GM12874 (cell line): Measurements from ENCODE around the gene DDX24.

Source experiments
- TF ChIP-seq, protein P1 (sequence below): IDR thresholded peaks from 2 replicates; pipeline ENCODE4 v1.5.1; 2011; ENCODE audit warnings: low read depth, mild to moderate bottlenecking, control low read depth, low read length, moderate library complexity; ENCODE audit not compliant: insufficient read depth

Gene DDX24

DNA sequence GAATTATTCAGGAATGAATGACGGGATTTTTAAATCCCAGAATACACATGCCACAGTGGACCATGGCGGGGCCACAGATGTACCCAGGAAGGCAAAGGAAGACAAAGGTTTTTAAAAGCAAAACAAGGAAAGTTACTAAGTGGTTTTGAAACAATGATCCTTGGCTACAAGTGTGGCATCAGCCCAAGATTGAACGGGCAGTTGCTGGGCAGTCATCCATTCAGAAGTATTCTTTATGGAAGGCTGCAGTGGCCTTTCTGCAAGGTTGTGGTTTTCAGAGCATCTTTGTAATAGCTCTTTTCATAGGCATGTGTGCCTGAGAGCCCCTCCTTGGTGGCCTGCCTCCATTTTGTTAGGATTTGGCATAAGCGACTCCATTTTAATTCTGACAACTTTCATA, 16.1 kb upstream of the DDX24 start:
- TF ChIP-seq, protein P1, sequence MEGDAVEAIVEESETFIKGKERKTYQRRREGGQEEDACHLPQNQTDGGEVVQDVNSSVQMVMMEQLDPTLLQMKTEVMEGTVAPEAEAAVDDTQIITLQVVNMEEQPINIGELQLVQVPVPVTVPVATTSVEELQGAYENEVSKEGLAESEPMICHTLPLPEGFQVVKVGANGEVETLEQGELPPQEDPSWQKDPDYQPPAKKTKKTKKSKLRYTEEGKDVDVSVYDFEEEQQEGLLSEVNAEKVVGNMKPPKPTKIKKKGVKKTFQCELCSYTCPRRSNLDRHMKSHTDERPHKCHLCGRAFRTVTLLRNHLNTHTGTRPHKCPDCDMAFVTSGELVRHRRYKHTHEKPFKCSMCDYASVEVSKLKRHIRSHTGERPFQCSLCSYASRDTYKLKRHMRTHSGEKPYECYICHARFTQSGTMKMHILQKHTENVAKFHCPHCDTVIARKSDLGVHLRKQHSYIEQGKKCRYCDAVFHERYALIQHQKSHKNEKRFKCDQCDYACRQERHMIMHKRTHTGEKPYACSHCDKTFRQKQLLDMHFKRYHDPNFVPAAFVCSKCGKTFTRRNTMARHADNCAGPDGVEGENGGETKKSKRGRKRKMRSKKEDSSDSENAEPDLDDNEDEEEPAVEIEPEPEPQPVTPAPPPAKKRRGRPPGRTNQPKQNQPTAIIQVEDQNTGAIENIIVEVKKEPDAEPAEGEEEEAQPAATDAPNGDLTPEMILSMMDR: no peak

DNA sequence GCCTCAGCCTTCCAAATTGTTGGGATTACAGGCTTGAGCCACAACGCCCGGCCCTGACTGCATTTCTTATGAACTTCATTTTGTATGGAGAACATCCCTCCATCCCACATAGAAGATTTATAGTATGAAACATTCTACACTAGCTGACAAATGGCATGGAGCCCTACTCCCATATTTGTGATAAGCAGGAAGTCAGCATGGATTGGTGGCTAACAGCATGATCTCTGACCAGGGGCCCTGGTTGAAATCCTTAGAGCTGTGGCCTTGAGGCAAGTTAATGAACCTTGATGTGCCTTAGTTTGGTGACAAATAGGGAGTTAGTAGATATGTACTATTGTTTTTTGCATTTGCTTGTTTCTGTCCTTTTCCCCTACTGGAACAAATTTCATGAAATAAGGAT, 12.4 kb upstream of the DDX24 start:
- TF ChIP-seq, protein P1: no peak

DNA sequence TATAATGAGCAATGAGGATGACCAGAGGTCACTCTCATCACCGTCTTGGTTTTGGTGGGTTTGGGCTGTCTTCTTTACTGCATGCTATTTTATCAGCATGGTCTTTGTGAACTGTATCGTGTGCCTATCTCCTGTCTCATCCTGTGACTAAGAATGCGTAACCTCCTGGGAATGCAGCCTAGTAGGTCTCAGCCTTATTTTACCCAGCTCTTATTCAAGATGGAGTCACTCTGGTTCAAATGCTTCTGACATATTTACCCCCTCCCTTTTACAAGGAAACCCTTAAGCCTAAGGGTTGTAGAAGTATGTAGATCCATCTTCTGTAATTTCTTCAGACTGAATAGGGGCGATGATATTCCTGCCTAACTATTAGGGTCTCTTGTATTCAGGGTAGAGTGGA, 8.5 kb upstream of the DDX24 start:
- TF ChIP-seq, protein P1: no peak

DNA sequence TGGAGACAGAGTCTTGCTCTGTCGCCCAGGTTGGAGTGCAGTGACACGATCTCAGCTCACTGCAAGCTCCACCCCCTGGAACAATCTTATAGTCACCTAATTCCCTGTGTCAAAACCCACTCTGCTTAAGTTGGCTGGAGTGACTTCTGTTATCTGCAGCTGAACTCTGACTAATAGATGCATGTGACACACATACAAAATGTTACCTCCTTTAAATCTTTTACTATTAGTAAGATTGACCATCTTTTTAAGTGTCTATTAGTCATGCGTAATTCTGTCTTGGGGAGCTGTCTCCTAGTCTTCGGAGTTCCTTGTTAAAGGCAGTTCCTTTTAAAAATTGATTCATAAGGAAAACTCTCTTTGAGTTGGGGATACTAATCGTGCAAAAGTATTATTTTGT, 7.5 kb upstream of the DDX24 start:
- TF ChIP-seq, protein P1: no peak

DNA sequence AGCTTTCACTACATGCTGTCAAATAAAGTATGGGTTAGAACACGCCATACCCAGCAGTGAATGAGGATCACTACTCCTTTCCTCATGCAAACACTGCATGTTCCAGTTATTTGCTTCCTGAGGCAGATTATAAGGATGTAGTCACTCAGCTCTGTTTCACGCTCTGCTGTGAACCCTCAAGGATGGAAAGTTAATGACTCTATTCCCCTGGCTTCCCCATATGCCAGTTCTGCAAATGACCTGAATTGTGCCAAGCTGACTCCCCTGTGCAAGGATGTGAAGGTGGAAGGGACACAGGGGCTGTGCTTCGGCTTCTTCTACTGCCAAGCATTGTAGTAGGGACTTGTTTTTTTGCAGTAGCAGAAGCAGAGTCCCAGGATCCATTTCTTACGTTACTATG, 6.9 kb upstream of the DDX24 start:
- TF ChIP-seq, protein P1: no peak

DNA sequence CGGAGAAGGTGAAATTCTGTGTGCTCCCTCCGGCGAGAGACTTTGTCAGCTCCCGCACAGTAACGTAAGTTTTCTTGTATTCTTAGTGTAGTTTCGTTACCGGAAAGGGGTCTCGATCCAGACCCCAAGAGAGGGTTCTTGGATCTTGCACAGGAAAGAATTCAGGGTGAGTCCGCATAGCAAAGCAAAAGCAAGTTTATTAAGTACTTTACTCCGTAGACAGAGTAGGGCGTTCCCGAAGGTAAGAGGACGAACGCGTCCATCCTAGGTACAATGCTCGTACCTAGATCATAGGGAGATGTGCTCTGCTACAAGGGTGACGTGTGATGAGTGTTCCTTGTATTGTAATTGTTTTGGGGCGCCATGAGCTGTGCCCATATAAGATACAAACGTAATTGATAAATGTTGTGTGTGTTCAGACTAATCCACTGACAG, 401 bp upstream of the DDX24 start:
- TF ChIP-seq, protein P1: no peak

DNA sequence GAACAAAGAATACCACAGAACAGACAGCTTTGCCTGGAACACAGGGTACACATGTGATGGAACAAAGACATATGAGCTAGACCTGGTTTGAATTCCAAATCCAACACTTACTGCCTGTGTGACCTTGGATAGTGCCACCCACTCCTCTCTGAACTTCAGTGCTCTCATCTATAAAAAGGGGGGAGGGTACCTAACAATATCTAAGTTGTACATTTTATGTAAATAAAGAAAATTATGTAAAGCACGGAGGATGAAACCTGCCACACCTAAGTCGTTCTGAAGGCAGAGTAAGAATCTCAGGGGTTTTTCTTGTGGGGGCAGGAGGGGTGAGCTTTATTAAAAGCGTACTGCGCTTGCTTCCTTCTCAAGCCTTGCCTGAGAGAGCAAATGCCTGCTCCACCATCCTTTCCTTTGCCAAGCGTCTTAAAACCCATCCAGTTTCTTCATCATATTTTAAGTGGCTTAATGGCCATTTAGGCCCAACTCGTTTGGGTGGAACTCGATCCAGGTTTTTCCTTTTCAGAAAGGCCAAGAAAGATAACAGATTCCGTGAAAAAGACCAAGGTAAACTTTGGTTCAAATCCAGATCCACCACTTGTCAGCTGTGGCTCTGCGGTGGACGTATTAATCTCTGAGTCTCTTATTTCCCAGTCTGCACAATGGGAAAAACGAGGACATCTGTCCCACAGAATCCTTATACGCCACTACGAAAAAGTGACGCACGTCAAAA, 946 bp downstream of the DDX24 start:
- TF ChIP-seq, protein P1: no peak

DNA sequence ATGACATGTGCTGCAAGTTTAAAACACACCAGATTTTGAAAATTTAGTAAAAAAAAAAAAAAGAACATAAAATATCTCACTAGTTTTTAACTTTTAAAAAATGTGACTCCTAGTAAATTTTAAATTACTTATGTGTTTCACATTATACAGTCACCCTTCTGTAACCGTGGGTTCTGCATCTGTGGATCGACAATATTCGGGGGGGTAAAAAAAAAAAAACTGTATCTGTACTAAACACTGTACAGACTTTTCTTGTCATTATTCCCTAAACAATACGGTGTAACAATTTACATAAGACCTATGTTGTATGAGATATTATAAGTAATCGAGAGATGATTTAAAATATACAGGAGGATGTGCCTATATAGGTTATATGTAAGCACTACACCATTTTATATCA, 3.2 kb downstream of the DDX24 start:
- TF ChIP-seq, protein P1: no peak
